ENCODE measurements around the gene AOC2.
A peak's percentile ranks its signal among the peaks of the same experiment; 100 is the strongest.
"Not testable (repeated sequence)": the region's sequence is repeated elsewhere in the genome, so short reads cannot be mapped to it uniquely, and the experiment has no call there.

The AOC2 gene

DNA sequence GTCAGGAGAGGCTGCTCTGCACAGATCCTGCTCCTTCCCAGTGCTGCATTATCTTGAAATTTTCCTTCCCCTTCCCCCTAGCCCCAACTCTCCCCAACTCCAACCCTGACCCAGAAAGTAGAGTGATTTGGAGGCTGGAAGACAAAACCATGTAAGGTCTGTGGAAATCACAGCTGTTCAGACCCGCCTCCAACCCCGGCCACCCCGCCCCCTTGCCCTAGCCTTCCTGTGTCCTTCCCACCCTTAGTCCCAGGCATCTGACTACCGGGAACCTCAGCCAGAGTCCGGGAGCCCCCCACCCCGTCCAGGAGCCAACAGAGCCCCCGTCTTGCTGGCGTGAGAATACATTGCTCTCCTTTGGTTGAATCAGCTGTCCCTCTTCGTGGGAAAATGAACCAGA, 6.6 kb downstream of the AOC2 start, which contains the start of gene AOC3:
TSS of gene AOC3 (plus strand) at position 246 of the 400 bp plus-strand sequence. CDS start at position 391, 145 bp downstream.
- DNase-seq, result peak; percentile 14
- peaks cover 5% of the 10 kb centered on the region for H3K27me3 Mint-ChIP-seq (ENCODE audit: low read depth, poor library complexity)
- no peaks in the 10 kb centered on the region for H3K36me3 Mint-ChIP-seq (ENCODE audit: low read depth)
- no peak within 1 kb of the TSS for H3K27ac Mint-ChIP-seq
- H3K4me1 Mint-ChIP-seq, result peaks cover 22% of the 10 kb centered on the region
- no peak for TF ChIP-seq CTCF (IDR thresholded peaks at IDR 0.05)
- no peaks in the 10 kb centered on the region for H3K9me3 Mint-ChIP-seq
- no peak within 1 kb of the TSS for H3K4me3 Mint-ChIP-seq

GRCh38 chr17:42851371-42852240, 7.2 kb downstream of the AOC2 start:
- not testable (repeated sequence) for H3K36me3 Mint-ChIP-seq (ENCODE audit: low read depth); H3K27ac Mint-ChIP-seq; H3K27me3 Mint-ChIP-seq (ENCODE audit: low read depth, poor library complexity); H3K4me3 Mint-ChIP-seq; H3K9me3 Mint-ChIP-seq; DNase-seq
- H3K4me1 Mint-ChIP-seq, result peaks cover 22% of the 10 kb centered on the region

- Mint-ChIP-seq H3K27ac (no peak overlapping the region), H3K9me3 (no peaks in the 10 kb centered on the region), H3K4me1 (peaks cover 22% of the 10 kb centered on the region), H3K4me3 (no peak overlapping the region), H3K36me3 (ENCODE audit: low read depth) (no peaks in the 10 kb centered on the region), H3K27me3 (ENCODE audit: low read depth, poor library complexity) (peaks cover 5% of the 10 kb centered on the region)
- no peak for DNase-seq
- TF ChIP-seq CTCF (IDR thresholded peaks at IDR 0.05), result no peak
These were observed 8.0 kb downstream of the AOC2 start for GRCh38 chr17:42852351-42852750.

GRCh38 chr17:42853004-42853403, 8.6 kb downstream of the AOC2 start:
- Mint-ChIP-seq H3K27me3 (ENCODE audit: low read depth, poor library complexity) (peaks cover 5% of the 10 kb centered on the region), H3K36me3 (ENCODE audit: low read depth) (no peaks in the 10 kb centered on the region)

DNA sequence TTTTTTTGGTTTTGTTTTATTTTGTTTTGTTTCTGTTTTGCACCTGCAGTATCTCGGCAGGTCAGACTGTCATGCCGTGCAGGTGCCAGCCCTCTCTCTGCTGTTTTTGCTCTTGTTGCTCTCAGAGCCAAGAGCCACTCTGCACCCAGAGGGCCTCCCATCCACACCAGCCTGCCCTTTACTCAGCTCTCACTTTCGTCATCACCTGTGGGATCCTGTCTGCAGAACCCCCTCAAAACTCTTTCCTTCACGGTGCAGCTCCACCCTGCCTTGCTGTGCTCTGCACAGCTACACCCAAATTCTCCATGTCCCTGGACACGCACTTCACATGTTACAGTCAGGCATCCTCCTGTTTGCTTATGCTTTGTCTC, 9.2 kb downstream of the AOC2 start:
- peaks cover 22% of the 10 kb centered on the region for H3K4me1 Mint-ChIP-seq
- H3K4me3 Mint-ChIP-seq, result no peak overlapping the region
- TF ChIP-seq CTCF (IDR thresholded peaks at IDR 0.05), result no peak
- no peaks in the 10 kb centered on the region for H3K36me3 Mint-ChIP-seq (ENCODE audit: low read depth)
- peaks cover 5% of the 10 kb centered on the region for H3K27me3 Mint-ChIP-seq (ENCODE audit: low read depth, poor library complexity)
- no peaks in the 10 kb centered on the region for H3K9me3 Mint-ChIP-seq
- no peak overlapping the region for H3K27ac Mint-ChIP-seq
- DNase-seq, result no peak

More at GRCh38 chr17:42853004-42853403, 8.6 kb downstream of the AOC2 start:
- no peak for TF ChIP-seq CTCF (IDR thresholded peaks at IDR 0.05)
- H3K4me3 Mint-ChIP-seq, result no peak overlapping the region
- H3K9me3 Mint-ChIP-seq, result no peaks in the 10 kb centered on the region
- no peak for DNase-seq
- peaks cover 22% of the 10 kb centered on the region for H3K4me1 Mint-ChIP-seq
- H3K27ac Mint-ChIP-seq, result no peak overlapping the region

- no peak overlapping the region for H3K4me3 Mint-ChIP-seq
These were observed 9.8 kb downstream of the AOC2 start for GRCh38 chr17:42853968-42854790.

More at GRCh38 chr17:42853968-42854790, 9.8 kb downstream of the AOC2 start:
- Mint-ChIP-seq H3K27me3 (ENCODE audit: low read depth, poor library complexity) (peaks cover 5% of the 10 kb centered on the region), H3K36me3 (ENCODE audit: low read depth) (no peaks in the 10 kb centered on the region), H3K27ac (no peak overlapping the region), H3K4me1 (peaks cover 21% of the 10 kb centered on the region), H3K9me3 (no peaks in the 10 kb centered on the region)
- TF ChIP-seq CTCF (IDR thresholded peaks at IDR 0.05), result no peak
- DNase-seq, result no peak
